DOHH2 (cell line): ENCODE data around the gene GPSM3.

Source experiments
- H3F3A ChIP-seq: fragments of 200-600 bp; sonication (generic), shearing (Covaris generic); 2 replicates; pipeline ENCODE4 v1.6.0; 2016; ENCODE audit warnings: antibody characterized with exemption, mild to moderate bottlenecking; ENCODE audit not compliant: control insufficient read depth, insufficient read depth
- H3K27ac ChIP-seq: fragments of 200-600 bp; sonication (generic); 2 replicates; pipeline ENCODE4 v1.5.1; 2014; ENCODE audit warnings: low read depth, mild to moderate bottlenecking, low read length, moderate library complexity
- H3K27me3 ChIP-seq: fragments of 200-600 bp; sonication (generic); 2 replicates; pipeline ENCODE4 v1.6.1; 2014; ENCODE audit warnings: mild to moderate bottlenecking, low read length, mixed read lengths; ENCODE audit not compliant: control insufficient read depth
- H3K36me3 ChIP-seq: fragments of 200-600 bp; sonication (generic); 2 replicates; pipeline ENCODE4 v1.6.1; 2014; ENCODE audit warnings: mild to moderate bottlenecking, low read length, moderate library complexity, mixed read lengths; ENCODE audit not compliant: control insufficient read depth
- H3K4me1 ChIP-seq: fragments of 200-600 bp; sonication (generic); 2 replicates; pipeline ENCODE4 v1.6.1; 2014; ENCODE audit warnings: mild to moderate bottlenecking, low read length, mixed read lengths; ENCODE audit not compliant: control insufficient read depth
- H3K4me2 ChIP-seq: fragments of 200-600 bp; sonication (generic); 2 replicates; pipeline ENCODE4 v1.6.0; 2014; ENCODE audit warnings: mild to moderate bottlenecking, low read length, moderate library complexity
- H3K4me3 ChIP-seq: fragments of 200-600 bp; sonication (generic); 2 replicates; pipeline ENCODE4 v1.5.1; 2014; ENCODE audit warnings: mild to moderate bottlenecking, low read length, mixed read lengths
- H3K79me2 ChIP-seq: fragments of 200-600 bp; sonication (generic); 2 replicates; pipeline ENCODE4 v1.6.1; 2014; ENCODE audit warnings: mild to moderate bottlenecking, low read length, mixed read lengths; ENCODE audit not compliant: control insufficient read depth
- H3K9me2 ChIP-seq: fragments of 200-600 bp; sonication (generic); replicated peaks from 2 replicates; pipeline ENCODE4 v1.6.1; 2014; ENCODE audit warnings: mild to moderate bottlenecking, low read length, mixed read lengths; ENCODE audit not compliant: control insufficient read depth
- H3K9me3 ChIP-seq: fragments of 200-600 bp; sonication (generic); 2 replicates; pipeline ENCODE4 v1.6.1; 2014; ENCODE audit warnings: antibody characterized with exemption, low read length, mixed read lengths; ENCODE audit not compliant: control insufficient read depth, insufficient read depth
- H4K20me1 ChIP-seq: fragments of 200-600 bp; sonication (generic); 2 replicates; pipeline ENCODE4 v1.6.0; 2014; ENCODE audit warnings: low read depth, mild to moderate bottlenecking, antibody characterized with exemption, low read length, moderate library complexity; ENCODE audit not compliant: control insufficient read depth, insufficient read depth
- EZH2phosphoT487 ChIP-seq: fragments of 200-600 bp; sonication (generic); IDR thresholded peaks from 2 replicates; pipeline ENCODE4 v1.6.1; 2017; ENCODE audit warnings: borderline replicate concordance, mild to moderate bottlenecking, antibody characterized with exemption, low read length, moderate library complexity, mixed read lengths
- TF ChIP-seq, protein P1 (sequence below): fragments of 200-600 bp; sonication (generic); IDR thresholded peaks from one replicate; pipeline ENCODE4 v1.5.1; 2014; ENCODE audit warnings: antibody characterized with exemption, mild to moderate bottlenecking, low read depth, low read length; ENCODE audit not compliant: poor library complexity, severe bottlenecking

The GPSM3 gene

DNA sequence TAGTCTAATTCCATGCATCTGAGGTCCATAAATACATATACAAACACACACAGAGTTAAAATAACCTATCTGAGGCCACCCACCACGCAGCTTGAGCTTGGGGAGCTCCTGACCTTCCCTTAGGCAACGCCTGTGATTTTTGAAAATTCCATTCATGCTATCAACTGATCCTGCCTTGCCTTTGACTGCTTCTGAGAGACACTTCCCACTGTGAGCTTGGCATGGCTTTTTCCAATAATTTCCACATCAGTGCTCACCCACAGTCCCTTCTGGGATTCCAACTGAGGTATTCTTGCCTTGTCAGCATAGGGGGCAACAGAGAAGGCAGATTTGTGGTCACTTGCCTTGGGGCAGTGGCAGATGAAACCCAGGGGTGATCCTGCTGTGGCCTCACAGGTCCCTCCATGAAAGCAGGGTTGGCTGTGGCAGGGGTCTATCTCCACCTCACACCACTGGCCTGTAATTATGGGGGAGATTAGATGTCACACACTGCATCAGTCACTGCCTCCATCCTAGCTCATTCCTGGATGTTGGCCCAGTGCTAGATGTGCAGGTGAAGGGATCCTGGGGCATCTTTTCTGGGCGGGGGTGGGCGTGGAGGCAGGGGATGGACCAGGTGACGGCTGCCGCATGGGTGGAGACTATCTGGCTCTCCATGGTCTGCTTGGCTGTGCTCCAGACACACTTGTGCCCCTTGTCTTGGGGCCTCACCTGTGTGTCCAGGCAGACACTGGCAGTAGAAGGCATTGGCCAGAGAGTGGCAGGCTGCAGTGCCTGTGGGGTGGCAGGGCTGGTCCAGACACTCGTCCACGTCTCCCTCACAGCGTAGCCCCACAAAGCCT is 11.2 kb upstream of the GPSM3 start:
- Histone ChIP-seq H3K4me2 (no peak overlapping the region), H3K4me3 (no peak overlapping the region), H3K9me3 (no peaks in the 10 kb centered on the region), H3K4me1 (peaks cover 11% of the 10 kb centered on the region), H3K27me3 (no peaks in the 10 kb centered on the region), H3K9me2 (no peaks in the 10 kb centered on the region), H4K20me1 (no peaks in the 10 kb centered on the region), H3K27ac (no peak overlapping the region), H3K36me3 (no peaks in the 10 kb centered on the region), H3F3A (0 out of 2 replicates have a peak, but pooled peaks cover 3% of the 10 kb centered on the region), H3K79me2 (no peaks in the 10 kb centered on the region)
- TF ChIP-seq, protein P1, sequence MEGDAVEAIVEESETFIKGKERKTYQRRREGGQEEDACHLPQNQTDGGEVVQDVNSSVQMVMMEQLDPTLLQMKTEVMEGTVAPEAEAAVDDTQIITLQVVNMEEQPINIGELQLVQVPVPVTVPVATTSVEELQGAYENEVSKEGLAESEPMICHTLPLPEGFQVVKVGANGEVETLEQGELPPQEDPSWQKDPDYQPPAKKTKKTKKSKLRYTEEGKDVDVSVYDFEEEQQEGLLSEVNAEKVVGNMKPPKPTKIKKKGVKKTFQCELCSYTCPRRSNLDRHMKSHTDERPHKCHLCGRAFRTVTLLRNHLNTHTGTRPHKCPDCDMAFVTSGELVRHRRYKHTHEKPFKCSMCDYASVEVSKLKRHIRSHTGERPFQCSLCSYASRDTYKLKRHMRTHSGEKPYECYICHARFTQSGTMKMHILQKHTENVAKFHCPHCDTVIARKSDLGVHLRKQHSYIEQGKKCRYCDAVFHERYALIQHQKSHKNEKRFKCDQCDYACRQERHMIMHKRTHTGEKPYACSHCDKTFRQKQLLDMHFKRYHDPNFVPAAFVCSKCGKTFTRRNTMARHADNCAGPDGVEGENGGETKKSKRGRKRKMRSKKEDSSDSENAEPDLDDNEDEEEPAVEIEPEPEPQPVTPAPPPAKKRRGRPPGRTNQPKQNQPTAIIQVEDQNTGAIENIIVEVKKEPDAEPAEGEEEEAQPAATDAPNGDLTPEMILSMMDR = no peak
- no peak for TF ChIP-seq EZH2phosphoT487

DNA sequence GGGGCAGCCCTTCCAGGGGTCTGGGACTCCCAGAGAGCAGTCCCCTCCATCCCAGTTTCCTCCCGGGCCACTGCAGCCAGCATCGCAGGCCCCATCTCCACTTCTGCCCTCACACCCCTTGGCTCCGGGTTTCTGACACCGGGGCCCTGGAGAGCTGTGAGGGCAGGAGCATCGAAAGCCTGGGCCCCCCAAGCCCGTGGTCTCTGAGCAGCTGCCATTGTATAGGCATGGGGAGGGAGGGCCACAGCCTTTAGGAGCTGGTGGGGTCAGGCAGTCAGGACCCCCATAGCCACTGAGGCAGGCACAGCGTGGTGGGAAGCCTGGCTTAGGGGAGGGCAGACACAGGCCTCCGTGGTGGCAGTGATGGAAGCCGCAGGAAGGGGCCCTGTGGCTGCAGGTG is 9.7 kb upstream of the GPSM3 start:
- H3K27me3 ChIP-seq = no peaks in the 10 kb centered on the region
- no peaks in the 10 kb centered on the region for H3K9me2 ChIP-seq
- no peaks in the 10 kb centered on the region for H3K9me3 ChIP-seq
- H3K4me2 ChIP-seq = no peak overlapping the region
- H3K4me1 ChIP-seq = peaks cover 11% of the 10 kb centered on the region
- no peaks in the 10 kb centered on the region for H4K20me1 ChIP-seq
- TF ChIP-seq, protein P1 = no peak
- TF ChIP-seq EZH2phosphoT487 = no peak
- no peaks in the 10 kb centered on the region for H3K36me3 ChIP-seq
- no peak overlapping the region for H3K27ac ChIP-seq
- no peaks in the 10 kb centered on the region for H3K79me2 ChIP-seq
- H3F3A ChIP-seq = peaks cover 12% of the 10 kb centered on the region
- H3K4me3 ChIP-seq = no peak overlapping the region

DNA sequence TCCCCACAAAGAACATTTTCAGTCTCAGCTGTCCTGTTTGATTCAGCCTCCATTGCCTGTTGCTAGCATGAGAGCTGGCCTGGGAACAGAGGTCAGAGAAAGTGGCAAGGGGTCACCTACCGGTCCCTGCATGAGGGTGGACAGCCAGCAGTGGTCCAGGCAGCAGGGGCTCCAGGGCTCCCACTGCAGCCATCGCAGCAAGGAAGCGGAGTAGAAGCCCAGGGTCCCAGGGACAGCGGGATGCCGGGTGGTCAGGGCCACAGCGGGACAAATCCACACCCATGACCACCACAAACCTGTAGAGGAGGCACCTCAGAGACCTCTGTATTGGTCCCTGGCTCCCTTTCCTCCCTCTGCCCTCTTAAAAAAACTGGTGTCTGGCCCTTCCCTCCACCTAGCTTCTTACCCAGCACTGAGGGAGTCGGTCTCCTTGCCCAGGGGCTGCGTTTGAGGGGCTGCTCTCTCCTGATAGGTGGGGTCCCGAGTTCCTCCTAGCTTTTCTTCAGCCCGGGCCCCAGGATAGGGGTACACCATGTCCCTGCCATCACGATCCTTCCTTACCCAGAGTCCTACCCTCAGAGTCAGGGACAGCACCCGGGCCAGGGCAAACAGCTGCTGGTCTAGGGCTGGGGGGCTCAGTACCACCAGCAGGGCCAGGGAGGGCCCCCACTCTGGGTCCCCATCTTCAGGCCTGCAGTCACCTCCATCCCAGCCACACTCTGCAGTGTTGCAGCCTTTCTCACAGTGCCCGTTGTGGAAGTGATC is 8.4 kb upstream of the GPSM3 start:
- Histone ChIP-seq H3K4me2 (no peak overlapping the region), H3K9me3 (no peaks in the 10 kb centered on the region), H3K36me3 (peaks cover 3% of the 10 kb centered on the region; the same call in 1 of the 2 replicates), H4K20me1 (no peaks in the 10 kb centered on the region), H3K27me3 (no peaks in the 10 kb centered on the region), H3K4me1 (peaks cover 22% of the 10 kb centered on the region), H3K79me2 (no peaks in the 10 kb centered on the region), H3K4me3 (no peak overlapping the region), H3K9me2 (no peaks in the 10 kb centered on the region), H3K27ac (no peak overlapping the region), H3F3A (peaks cover 14% of the 10 kb centered on the region)
- TF ChIP-seq, protein P1 = no peak
- no peak for TF ChIP-seq EZH2phosphoT487
